NCI-H187 (cell line): ENCODE measurements around the gene CLIC5.

Source experiments
- DNase-seq, 2 experiments: peaks; one replicate each; lab custom pipeline; 2025; lab: John Stamatoyannopoulos, UW

Gene CLIC5

DNA sequence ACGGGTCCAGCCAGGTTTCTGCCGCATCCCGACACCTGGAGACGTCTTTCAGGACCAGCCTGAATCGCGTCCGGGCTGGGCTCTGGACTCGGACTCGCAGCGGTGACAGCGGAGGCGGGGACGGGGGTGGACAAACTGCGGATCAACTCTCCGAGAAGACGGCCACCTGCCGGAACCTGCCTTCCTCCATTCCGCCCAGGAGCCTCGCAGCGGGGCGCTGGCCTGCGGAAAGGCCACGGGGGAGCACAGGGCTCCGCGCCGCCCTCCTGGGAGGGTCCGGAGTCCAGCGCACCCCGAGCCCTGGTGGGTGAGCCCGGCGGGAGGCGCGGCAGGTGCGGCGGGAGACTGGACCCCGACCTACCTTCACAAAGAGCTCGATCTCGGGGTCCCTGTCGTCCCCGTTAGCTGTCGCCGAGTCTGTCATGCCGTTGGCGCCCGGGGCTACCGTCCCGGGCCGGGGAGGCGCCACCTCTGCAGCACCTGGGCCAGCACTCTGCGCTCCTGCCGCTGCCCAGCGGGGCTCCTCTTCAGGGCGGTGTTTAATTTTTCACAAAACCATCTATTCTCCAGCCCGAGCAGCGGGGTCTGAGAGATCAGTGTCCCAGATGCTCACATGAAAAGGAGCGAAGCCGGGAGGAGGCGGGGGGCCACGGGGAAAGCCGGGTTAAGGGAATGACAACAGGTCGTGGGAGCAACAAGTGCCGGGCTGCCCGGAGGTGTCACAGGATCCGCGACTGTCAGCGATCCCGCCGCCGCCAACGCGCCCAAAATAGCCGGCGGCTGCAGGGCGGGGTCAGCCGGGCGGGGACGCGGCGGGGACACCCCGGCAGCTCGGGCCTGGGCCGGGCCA, at the start of gene CLIC5:
Gene CLIC5, minus strand, starts transcription at position 742 of the 850 bp plus-strand sequence. Its CDS starts 318 bp downstream, at position 424.
- no peak for DNase-seq

DNA sequence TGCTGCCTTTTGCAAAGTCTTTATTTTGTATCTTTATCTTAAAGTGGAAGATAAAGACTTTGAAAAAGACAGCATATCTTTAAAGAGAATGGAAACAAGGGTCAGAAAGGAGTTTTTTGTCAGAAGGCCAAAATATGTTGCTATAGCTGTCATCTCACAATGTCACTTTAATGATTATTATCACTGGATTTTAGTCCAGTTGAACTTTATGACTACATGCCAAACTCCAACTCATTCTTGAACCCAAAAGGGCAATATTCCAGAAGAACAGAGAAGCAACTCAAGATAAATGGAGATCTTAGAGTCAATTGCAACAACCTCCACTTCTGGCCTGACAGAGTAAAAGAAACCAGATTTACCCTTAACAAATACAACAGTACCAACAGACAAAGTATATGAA, 47.3 kb upstream of the CLIC5 start:
- no peak for DNase-seq

DNA sequence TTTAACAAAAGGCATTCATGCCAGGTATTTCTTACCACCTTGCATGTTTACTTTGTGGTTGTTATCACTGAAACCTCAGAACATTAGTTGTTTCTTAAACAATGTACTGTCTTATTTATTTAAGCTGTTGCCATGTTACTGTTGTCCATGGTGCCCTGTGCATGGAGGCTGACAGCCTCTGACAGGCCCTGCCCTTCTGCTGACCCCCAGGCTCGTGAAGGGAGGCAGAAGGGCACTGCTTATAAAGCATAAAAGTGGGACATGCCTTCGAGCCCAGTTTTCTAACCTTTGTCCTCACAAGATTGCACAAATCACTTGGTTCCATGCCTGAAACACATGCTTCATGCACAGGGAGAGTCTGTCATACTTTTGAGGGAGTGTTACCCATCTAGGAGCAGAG, 46.7 kb upstream of the CLIC5 start:
- DNase-seq: no peak

DNA sequence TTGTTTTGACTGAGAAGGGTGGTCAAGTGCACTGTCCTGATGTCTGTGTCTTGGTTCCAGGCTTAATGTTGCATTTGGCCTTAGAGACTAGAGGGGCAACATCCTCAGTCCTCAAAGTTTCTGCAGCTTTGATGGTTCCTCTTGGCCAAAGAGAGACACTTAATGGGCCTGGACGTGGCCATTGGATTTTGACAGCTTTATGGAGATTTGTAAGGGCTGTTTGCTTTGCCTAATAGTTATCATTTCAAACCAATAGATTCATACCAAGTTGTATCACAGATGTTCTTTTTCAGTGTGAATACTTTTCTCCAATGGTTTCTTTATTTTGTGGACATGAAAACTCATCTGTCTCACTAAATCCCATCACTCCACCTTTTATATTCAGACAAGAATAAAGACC, 45.8 kb upstream of the CLIC5 start:
- no peak for DNase-seq

DNA sequence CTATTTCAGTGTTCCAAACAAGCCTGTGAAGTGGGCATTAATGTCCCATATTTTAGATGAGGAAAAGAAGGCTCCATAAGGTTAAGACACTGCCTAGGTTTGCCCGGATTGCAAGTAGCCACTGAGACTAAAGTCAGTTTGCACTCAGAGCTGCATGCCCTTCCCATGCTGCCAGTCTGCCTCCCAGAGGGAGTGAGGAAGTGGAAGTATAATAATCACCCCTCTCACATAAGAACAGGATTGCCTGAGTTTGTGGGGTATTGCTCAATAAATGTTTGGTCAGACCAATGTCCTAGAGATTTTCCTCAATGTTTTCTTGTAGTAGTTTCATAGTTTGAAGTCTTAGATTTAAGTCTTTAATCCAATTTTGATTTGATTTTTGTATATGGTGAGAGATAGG, 43.9 kb upstream of the CLIC5 start:
- no peak for DNase-seq

DNA sequence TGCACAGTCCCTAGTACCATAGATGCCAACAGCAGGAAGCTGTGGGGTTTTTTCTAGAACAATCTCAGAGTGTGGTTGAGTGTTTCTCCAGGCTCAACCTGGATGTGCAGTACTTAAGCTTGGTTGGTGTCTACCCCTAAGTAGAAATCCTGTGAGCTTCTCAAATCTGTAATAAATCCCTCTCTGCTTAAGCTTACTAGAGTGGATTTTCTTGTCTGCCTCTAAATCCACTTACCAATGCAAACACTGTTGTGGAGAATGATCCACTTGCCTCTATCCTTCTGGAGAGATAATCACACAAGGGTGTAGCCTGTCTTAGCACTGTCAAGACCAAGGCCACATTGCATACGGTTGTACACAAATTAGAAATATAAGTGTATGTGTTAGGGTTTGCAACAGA, 43.3 kb upstream of the CLIC5 start:
- DNase-seq: no peak

DNA sequence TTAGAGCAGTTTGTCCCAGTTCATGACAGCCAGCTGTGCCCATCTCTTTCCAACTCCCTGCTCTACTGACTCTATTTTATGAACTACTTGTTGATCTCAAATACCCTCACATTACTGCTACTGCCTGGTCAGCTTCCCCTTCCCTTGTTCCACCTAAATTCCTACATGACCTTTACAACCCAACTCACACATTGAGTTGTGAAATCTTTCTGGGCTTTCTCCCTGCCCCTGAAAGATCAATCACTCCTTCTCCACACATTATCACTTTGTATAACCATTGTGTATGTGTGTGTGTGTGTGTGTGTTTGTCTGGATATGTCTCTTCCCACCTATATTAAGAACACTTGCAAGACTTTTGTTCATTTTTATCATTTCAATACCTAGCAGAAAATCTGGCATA, 42.1 kb upstream of the CLIC5 start:
- no peak for DNase-seq

DNA sequence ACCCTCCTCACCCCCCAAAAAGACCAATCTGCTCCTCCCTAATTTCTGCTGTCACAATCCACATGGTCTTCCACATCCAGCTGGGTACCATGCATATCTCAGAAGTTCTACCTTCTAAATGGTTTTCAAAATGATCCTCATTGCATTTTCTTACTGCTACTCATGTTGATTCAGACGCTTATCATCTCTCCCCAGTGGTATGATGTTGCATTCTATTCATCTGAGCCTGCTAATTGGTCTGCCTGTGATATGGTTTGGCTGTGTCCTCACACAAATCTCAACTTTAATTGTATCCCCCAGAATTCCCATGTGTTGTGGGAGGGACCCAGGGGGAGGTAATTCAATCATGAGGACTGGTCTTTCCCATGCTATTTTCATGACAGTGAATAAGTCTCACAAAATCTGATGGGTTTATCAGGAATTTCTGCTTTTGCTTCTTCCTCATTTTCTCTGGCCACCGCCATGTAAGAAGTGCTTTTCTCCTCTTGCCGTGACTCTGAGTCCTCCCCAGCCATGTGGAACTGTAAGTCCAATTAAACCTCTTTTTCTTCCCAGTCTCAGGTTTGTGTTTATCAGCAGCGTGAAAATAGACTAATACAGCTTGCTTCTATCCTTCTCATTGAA, 41.4 kb upstream of the CLIC5 start:
- no peak for DNase-seq

DNA sequence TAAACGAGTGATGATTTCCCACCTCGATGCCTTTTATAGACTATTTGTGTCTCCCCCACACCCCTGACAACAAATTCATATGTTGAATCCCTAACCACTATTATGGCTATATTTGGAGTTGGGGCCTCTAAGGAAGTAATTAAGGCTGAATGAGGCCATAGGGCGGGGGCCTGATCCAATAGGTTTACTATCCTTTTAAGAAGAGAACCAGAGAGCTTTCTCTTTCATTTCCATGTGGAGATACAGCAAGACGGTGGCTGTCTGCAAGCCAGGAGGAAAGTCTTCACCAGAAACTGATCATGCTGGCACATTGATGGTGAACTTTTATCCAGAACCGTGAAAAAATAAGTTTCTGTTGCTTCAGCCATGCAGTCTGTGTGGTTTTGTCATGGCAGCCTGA, 38.9 kb upstream of the CLIC5 start:
- no peak for DNase-seq

DNA sequence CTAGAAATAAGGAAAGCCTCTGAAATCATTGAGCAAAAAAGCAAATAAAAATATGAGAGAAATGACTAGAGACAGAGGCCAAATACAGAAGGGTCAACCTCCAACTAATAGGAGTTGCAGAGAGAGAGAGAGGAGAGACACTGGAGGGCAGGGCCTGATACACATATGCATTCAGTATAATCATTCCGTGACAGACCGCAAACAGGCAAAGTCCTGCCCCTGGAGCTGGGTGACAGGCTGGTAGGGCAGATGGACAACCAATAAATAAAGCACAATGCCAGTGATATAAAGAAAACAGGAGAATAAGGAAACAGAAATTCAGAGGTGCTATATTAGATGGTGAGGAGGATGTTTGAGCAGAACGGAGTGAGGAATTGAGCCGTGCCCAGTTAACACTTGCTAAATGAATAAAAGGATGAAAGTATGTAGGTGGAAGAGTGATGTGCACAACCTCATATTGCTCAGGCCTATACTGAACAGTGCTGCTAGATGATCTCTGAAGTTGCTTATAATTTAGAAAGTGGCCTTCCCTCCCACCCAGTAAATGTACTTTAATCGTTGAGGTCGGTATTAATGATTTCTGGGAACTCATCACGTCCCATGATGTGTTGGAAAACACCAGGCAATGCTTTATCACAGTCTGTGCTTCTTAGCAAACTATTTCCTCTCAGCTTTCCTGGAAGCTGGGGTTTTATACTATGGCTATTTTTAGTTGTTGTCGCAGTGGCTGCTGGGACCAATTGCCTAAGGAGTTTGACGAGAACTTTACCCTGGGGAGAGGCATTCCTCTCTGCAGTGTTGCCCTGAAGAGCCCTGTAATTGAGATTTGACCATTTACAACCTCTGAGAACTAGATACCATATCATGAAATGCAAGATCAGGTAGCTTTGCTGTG, 37.6 kb upstream of the CLIC5 start:
- peak in 1 of 2 experiments; percentile 19 for DNase-seq

DNA sequence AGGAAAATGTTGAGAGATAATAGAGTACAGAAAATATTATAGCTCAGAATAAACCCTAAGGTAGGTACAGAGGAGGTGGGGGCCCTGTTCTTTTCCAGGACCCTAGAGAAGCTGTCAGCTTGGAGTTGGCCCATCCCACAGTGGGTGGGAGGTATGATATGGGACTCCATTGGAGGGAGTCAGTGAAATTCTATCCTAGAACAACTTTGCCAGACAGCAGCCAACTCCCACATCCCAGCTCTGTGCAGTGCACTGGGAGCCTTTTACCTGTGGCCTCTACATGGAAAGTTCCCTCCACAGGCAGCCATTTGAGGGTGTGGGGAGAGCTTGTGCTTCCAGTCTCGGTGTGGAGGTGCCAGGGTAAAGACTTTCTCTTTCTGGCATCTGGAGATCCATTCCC, 36.8 kb upstream of the CLIC5 start:
- DNase-seq: no peak

DNA sequence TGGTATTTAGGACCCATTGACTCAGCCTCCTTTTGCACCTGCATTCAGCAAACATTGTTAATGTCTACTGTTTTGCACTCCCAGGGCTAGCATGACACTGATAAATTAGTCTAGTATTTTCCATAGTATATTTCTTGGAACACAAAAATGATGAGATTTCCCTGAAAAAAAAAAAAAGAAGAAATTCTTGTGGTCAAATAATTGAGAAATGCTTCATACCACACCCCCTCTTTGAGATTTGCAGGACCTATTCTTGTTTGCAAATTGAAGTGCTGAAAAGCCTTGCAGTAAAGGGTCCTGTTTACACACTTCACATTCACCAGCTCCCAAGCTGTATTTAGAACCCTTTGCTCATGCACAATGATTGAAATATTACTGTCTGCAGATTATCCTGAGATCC, 36.3 kb upstream of the CLIC5 start:
- DNase-seq: no peak

DNA sequence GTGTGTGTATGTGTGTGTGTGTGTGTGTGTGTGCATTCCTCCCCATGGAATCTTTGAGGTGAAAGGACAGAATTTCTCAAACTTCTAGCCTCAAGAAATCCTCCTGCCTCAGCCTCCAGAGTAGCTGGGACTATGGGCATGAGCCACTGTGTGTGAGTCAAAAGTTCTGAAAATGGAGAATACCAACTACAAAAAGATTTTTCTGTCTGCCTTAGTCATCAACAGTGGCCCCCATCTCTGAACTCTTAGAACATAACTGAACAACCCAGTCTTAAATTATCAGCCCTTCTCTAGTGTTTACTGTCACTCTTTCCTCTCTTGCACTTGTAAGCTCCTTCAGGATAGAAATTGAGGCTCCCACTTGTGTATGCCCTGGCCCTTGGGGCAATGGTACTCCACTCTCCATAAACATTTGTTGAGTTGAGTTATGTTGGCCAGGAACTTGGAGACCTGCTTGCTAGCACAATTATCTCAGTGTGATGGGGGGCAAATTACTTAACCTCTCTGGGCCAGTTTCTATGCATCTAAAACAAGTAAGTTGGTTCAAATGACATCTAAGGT, 35.3 kb upstream of the CLIC5 start:
- DNase-seq: no peak

DNA sequence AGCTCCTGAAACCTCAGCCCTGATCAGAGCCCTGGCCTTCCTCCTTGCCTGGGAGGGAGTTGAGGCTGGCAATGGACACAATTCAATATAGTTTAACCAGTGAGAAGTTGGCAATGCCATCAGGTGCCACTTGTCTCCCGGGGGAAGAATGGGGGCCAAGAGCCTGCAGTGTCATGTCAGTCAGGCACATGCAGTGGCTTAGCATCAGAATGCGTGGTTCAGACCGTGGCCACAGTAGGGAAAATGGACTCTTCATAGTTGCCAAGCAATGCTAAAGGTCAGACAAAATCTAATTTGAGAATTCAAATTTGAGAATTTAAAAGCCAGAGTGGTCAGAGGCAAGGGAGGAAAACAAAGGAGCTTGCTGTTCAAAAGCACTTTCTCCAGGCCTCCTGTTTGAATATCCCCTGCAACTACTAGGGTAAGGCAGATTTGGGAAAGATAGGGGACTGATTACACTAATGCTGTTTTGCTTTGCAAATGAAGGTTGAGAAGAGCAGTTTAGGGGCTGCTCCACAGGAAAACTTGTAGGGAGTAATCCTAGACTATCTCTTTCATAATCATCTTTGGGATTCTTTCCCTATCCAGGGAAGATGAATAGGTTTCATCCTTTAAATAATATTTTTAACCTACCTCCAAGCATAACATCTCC, 33.1 kb upstream of the CLIC5 start:
- DNase-seq: no peak

DNA sequence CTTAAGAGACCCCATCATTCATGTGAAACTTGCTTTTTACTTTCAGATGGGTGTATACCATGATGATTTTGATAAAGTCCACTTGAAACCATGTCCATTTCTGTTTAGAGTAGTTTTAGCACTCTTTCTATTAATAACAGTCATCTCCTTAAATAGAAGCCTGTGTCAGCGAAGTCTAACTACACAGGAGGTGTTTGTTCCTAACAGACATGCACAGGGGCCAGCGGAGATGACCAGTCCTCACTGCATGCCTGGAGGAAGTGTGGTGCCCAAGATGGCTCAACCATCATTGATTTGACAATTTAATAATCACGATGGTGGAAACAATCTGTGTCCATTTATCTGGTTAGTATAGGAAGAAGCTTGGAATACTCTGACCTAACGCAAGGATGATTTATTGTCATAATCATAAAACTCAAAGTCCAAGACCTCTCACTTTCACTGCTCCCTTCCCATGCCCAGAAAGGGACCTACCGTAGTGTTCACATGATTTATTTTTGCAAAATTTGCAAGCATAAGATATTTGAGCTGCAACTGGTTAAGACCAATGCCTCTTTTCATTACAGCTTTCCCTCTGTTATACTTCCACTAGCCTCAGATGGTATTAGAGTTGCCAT, 31.0 kb upstream of the CLIC5 start:
- DNase-seq: no peak

DNA sequence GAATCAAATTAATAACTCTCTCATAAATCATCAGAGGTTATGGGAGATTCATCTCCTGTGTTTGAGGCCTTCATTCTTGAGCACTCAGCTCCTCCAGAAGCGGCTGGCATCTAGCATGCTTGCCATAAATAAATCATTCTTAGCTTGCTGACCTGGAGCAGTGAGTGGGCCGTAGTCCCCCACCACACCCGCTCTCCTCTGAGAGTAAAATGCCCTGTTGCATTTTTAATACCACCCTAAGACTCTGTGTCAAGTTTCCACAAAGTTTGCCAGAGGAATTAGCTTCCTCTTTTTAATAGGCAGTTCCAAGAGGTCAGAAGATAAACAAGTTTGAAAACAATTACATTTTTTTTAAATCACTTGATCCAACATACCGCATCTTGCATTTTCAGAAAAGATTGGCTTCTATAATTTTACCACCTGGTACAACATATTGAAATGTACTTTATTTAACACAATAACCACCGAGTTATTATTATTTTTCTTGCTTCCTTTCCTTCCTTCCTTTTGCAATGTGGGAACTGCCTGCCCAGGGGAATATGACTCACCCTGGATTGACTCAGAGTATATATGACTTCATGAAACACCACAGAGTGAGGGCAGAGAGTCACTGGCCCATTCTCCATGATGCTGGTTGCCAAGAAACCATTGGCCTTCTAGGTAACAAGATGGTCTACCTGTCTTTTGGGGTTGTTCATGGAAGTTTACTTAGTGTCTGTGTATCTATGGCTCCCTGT, 29.4 kb upstream of the CLIC5 start:
- DNase-seq: no peak

DNA sequence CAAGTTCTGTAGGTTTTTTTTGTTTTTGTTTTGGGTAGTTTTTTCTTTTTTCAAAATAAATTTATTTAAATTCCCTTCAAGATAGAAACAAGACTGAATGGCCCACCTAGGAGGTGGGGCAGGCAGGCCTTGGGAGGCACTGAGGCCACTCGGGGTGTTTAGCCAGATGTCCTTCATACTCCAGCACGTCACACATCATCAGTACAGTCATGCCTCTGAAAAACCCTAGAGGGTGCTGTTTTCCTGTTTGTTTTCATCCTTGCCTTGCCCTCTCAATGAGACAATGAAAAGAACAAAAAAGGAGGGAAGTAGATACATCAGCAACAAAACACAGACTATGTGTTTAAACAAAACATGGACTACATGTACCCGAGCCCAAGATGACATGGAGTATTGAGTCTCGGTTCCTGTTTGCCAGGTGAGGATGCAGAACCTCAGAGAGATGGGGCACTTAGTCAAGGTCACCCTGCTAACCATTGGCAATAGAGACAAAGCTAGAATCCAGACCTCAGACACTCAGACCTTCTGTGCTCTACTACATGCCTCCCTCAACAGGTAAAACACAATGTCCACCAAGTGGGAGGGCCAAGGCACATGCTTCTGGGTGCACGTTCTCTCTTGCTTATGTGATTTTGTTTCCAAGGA, 26.8 kb upstream of the CLIC5 start:
- peak in 1 of 2 experiments; percentile 25 for DNase-seq

DNA sequence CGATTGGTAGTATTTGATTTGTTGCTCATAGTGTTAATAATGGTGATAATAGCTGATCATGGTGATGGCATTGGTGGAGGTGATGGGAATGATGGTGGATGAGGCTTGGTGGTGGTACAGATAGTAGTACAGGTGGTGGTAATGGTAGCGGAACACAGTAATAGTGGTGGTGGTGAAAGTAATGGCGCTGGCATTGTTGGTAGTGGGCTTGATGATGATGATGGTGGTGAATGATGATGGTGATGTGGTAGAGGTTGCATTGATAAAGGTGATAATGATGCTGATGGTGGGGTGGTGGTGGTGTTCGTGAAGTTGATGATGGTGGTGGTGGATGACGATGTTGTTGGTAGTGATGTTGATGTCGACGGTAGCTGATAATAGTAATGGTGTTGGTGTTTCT, 24.6 kb upstream of the CLIC5 start:
- no peak for DNase-seq

DNA sequence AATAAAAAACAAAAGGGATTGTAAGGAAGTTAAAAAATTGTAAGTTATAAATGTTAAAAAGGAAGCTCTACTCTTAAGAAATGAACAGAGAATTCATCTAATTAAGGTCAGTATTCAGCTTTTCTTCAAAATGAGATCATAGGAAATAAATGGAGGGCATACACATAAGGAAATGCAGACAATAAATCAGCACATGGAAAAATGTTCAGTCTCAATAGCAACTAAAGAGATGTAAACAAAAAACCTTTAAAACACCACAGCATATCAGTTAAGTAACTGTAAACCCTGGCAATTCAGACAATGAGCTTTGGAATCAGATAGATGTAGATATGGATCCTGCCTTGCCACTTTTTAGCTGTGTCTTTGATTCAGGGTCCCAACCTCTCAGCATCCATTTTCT, 24.0 kb upstream of the CLIC5 start:
- no peak for DNase-seq

DNA sequence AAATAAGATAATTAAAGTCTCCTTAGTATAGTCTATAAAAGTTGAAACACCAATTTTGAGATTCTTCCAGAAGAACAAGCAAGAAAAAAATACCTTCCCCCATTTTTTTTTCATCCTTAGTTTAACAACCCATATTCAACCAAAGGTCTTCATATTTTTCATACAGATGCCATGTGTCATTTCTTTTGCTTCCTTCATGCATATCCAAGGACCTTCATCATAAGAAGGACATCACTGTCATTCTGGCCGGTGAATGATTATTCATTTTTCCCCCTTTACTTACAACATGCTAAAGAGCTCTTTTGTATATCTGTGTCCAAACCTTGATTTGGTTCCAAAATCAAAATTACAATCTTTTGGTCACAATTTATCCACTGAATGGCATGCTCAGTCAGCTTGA, 21.3 kb upstream of the CLIC5 start:
- DNase-seq: no peak
